Heart left ventricle (tissue), 16 donors: ENCODE results near the gene GPHA2. TPM values are rescaled to one million over a fixed set of nuclear protein-coding genes. Genes with fewer than 3 reads are reported as not detected.
A peak's percentile ranks its signal among the peaks of the same experiment; 100 is the strongest.

ENCODE experiments used
- ATAC-seq, 4 donors: fragments of 200-7000 bp; cut with Tn5 transposase; one replicate each; pipeline ENCODE4 v1.9.1; 2020 to 2022; ENCODE audit warnings: moderate library complexity in 4 of 4, mild to moderate bottlenecking in 3 of 4, moderate number of reproducible peaks in 1 of 4
- DNase-seq, 5 donors: peaks; one replicate each; pipeline ENCODE4 v3.0.0-alpha.2; 2020
- H3K27ac ChIP-seq, 12 donors: fragments of 200-600 bp; sonication (generic) in 4 of 12; one replicate each; pipeline versions ENCODE4 v1.5.0 to v1.8.0; 2016 to 2022; ENCODE audit warnings: mild to moderate bottlenecking in 2 of 12
- H3K27me3 ChIP-seq, 9 donors: fragments of 200-600 bp; sonication (generic) in 2 of 9; one replicate each; pipeline versions ENCODE4 v1.5.1 to v1.8.0; 2016 to 2022; ENCODE audit warnings: mild to moderate bottlenecking in 3 of 9
- H3K36me3 ChIP-seq, 9 donors: fragments of 200-600 bp; sonication (generic) in 2 of 9; one replicate each; pipeline versions ENCODE4 v1.5.0 to v1.8.0; 2018 to 2022; ENCODE audit warnings: mild to moderate bottlenecking in 2 of 9
- H3K4me1 ChIP-seq, 12 donors: fragments of 200-600 bp; sonication (generic) in 4 of 12; one replicate each; pipeline versions ENCODE4 v1.5.0 to v1.8.0; 2016 to 2022; ENCODE audit warnings: mild to moderate bottlenecking in 3 of 12
- H3K4me3 ChIP-seq, 12 donors: fragments of 200-600 bp; sonication (generic) in 4 of 12; one replicate each; pipeline versions ENCODE4 v1.5.0 to v1.8.0; 2017 to 2022; ENCODE audit warnings: mild to moderate bottlenecking in 9 of 12, moderate library complexity in 4 of 12
- H3K9me3 ChIP-seq, 12 donors: fragments of 200-600 bp; sonication (generic) in 4 of 12; one replicate each; pipeline versions ENCODE4 v1.5.0 to v1.8.0; 2016 to 2022; ENCODE audit warnings: mild to moderate bottlenecking in 1 of 12
- POLR2A ChIP-seq, 2 donors: fragments of 450-650 bp; IDR thresholded peaks; one replicate each; pipeline ENCODE4 v1.6.1; 2017; ENCODE audit warnings: antibody characterized with exemption in 2 of 2, mild to moderate bottlenecking in 2 of 2, moderate library complexity in 2 of 2
- WGBS, 4 donors: extraction: QIAGEN DNeasy Blood & Tissue Kit in 2 of 4; methylation state at CpG; one replicate each; pipeline versions ENCODE4 v1.1.5 to v1.1.7; 2013 to 2018; 5-methylcytosine and 5-hydroxymethylcytosine counted together
- intact Hi-C, 10 donors: fragments of 100-400 bp; cut with DNase I; formaldehyde crosslinking; loops; one replicate each; pipeline versions ENCODE4 v1.11.1 to v1.14.2; 2022
- polyA plus RNA-seq, 2 donors: library from polyadenylated mRNA; stranded (reverse); fragments of 200-250 nt; gene quantifications; one replicate each; pipeline ENCODE4 v1.2.3, GENCODE V29; 2013
- total RNA-seq, 9 donors: library from RNA; depleted of rRNA in 2 of 9; stranded (reverse); fragments of >200 nt in 2 of 9; fragmentation: NEBNext Ultra II Directional in 3 of 9; extraction: Animal tissue kit (Norgen Biotek cat#: 25700) in 3 of 9; gene quantifications; one replicate each; pipeline versions ENCODE4 v1.1.0 to v1.2.4, GENCODE V29; 2016 to 2023
- TF ChIP-seq, protein P1 (sequence below), 12 donors: fragments of 200-600 bp; sonication (generic) in 4 of 12; IDR thresholded peaks; one replicate each; pipeline versions ENCODE4 v1.5.0 to v1.8.0; 2018 to 2022; ENCODE audit warnings: antibody characterized with exemption in 12 of 12, mild to moderate bottlenecking in 5 of 12
- donor health status: ischemic (EF 13 %, LVEDD 7.1; RV severe dilation, severe dysfunction).
- donor health status: healthy with polysubstance abuse.
- donor health status: DM: no; HTN: yes; CAD: no.
- donor health status: DM: no; HTN: no; CAD: no.
- donor health status: ischemic (EF 25% LVEDD 6.9; RV normal size, moderate dysfunction).
- donor health status: ischemic (EF 25% LVEDD 5.7; RV mildly dilated, moderate dysfunction).
- donor health status: healthy.
- donor health status: DM: yes; HTN: yes; CAD: no.
- donor health status: ischemic (EF 35%, LVEDD 5.7; RV mildly dilated, moderate dysfunction).
- donor health status: nonischemic (EF 11% LVEDD 7.7; RV severe dilation, severe dysfunction).
- donor health status: DM: yes; HTN: yes; CAD: no.
- donor health status: PGD.
- donor health status: ischemic (EF 29% LVEDD 5.4; RV normal size, mild dysfunction).
- donor health status: nonischemic (EF 23%, LVEDD 6.1; RV moderate dilation, normal function).

Gene GPHA2
- total and polyA plus RNA-seq, 11 donors: 0.48 TPM; not detected in 10

- intact Hi-C loops: loop anchor here (1.0 to 5.0 kb wide), 4 partner anchors 48 to 108 kb away; no protein-coding TSS in a partner anchor
- H3K4me3 ChIP-seq: no peak overlapping the region
- no peaks in the 10 kb centered on the region for H3K27me3 ChIP-seq
- peaks cover 0 to 45% (median 13%) of the 10 kb centered on the region in 12 donors for H3K4me1 ChIP-seq
- no peaks in the 10 kb centered on the region for H3K9me3 ChIP-seq
- TF ChIP-seq, protein P1, sequence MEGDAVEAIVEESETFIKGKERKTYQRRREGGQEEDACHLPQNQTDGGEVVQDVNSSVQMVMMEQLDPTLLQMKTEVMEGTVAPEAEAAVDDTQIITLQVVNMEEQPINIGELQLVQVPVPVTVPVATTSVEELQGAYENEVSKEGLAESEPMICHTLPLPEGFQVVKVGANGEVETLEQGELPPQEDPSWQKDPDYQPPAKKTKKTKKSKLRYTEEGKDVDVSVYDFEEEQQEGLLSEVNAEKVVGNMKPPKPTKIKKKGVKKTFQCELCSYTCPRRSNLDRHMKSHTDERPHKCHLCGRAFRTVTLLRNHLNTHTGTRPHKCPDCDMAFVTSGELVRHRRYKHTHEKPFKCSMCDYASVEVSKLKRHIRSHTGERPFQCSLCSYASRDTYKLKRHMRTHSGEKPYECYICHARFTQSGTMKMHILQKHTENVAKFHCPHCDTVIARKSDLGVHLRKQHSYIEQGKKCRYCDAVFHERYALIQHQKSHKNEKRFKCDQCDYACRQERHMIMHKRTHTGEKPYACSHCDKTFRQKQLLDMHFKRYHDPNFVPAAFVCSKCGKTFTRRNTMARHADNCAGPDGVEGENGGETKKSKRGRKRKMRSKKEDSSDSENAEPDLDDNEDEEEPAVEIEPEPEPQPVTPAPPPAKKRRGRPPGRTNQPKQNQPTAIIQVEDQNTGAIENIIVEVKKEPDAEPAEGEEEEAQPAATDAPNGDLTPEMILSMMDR (IDR thresholded peaks at IDR 0.05): no peak
- no peak for TF ChIP-seq POLR2A (IDR thresholded peaks at IDR 0.05)
- DNase-seq (no peak), ATAC-seq (peak in 1 of 4 donors; percentile 2)
- WGBS, 4 donors: 84 to 100% (median 88%) methylated on average over 2 to 39 of the region's 39 CpGs
- peaks cover 0 to 52% (median 36%) of the 10 kb centered on the region in 9 donors for H3K36me3 ChIP-seq
- H3K27ac ChIP-seq: no peak overlapping the region
Observed at GRCh38 chr11:64894812-64895452, 40.8 kb downstream of the GPHA2 start.

GRCh38 chr11:64894070-64894811, 41.5 kb downstream of the GPHA2 start:
- Histone ChIP-seq H3K36me3 (peaks cover 0 to 45% (median 36%) of the 10 kb centered on the region in 9 donors), H3K4me3 (no peak overlapping the region), H3K27me3 (no peaks in the 10 kb centered on the region), H3K27ac (peak overlapping the region in 6 of 12 donors; percentile 7 to 74 (median 48)), H3K9me3 (no peaks in the 10 kb centered on the region), H3K4me1 (peaks cover 0 to 47% (median 13%) of the 10 kb centered on the region in 12 donors)
- DNase-seq (peak; percentile 85 to 96 (median 87)), ATAC-seq (peak; percentile 46 to 84 (median 80))
- WGBS, 4 donors: 21 to 36% (median 33%) methylated on average over 10 to 14 of the region's 14 CpGs
- TF ChIP-seq, protein P1 (IDR thresholded peaks at IDR 0.05): peak; percentile 86 to 95 (median 90)
- TF ChIP-seq POLR2A (IDR thresholded peaks at IDR 0.05): no peak
- intact Hi-C loops: loop anchor here (1.0 to 5.0 kb wide), 4 partner anchors 47 to 107 kb away; no protein-coding TSS in a partner anchor

DNA sequence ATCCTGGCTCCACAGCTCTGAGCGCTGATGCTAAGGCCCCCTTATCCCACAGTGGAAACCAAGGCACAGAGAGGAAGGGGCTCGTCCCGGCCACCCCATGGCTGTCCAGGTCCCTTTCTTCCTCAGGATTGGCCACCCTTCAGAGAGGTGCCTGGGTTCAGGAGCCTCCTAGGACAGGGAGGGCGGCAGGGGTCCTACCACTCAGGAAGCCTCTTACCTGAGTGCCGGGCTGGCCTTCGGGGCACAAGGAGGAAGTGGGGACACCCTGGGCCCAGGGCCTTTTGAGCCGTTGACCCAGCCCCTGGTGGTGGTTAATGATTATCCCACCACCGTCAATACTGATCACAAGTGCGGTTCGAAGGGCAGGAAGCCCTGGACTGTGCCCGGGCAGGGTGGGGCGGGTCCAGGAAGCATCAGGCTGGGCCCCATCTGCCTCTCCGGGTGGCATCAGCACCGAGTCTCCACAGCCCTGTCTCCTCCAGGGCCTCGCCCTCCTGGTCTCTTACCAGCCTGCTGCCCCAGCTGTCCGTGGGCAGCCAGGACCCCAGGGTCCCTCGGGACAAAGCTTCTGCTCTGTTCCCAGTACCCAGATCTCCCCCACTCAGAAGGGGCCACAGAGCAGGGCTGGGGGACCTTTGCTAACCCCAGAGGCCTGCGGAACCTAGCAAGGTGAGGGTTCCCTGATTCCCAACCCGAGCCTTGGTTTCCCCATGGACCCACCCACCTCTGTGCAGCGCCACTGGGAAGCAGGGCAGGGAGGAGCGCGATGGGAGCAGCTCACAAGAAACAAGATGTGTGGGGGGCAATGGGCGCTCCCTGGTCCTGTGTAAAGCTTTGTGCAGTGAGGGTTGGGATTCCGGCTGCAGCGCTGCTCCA, 42.3 kb downstream of the GPHA2 start:
- intact Hi-C loops: loop anchor here (1.0 to 5.0 kb wide), 4 partner anchors 46 to 106 kb away; no protein-coding TSS in a partner anchor
- Histone ChIP-seq H3K4me3 (no peak overlapping the region), H3K9me3 (no peaks in the 10 kb centered on the region), H3K4me1 (peaks cover 0 to 53% (median 13%) of the 10 kb centered on the region in 12 donors), H3K27ac (peak overlapping the region in 10 of 12 donors; percentile 7 to 74 (median 50)), H3K27me3 (no peaks in the 10 kb centered on the region), H3K36me3 (peaks cover 0 to 37% (median 28%) of the 10 kb centered on the region in 9 donors)
- TF ChIP-seq, protein P1 (IDR thresholded peaks at IDR 0.05): no peak
- ATAC-seq (peak in 2 of 4 donors; percentile 7 to 9), DNase-seq (peak in 1 of 5 donors; percentile 27)
- 75 to 82% (median 77%) methylated on average over 12 to 25 of the region's 25 CpGs for WGBS, 4 donors
